IPS-20b (cell line): ENCODE data around the gene ABHD1.
A peak's percentile ranks its signal among the peaks of the same experiment; 100 is the strongest.
"Not testable (repeated sequence)": the region's sequence is repeated elsewhere in the genome, so short reads cannot be mapped to it uniquely, and the experiment has no call there.

Experiments
- H3K27ac ChIP-seq: one replicate; pipeline ENCODE4 v1.5.1; 2013; ENCODE audit warnings: low read length
- H3K27me3 ChIP-seq: 2 replicates; pipeline ENCODE4 v1.6.1; 2013; ENCODE audit warnings: mild to moderate bottlenecking, low read length, inconsistent platforms; ENCODE audit not compliant: insufficient read depth
- H3K36me3 ChIP-seq: 2 replicates; pipeline ENCODE4 v1.6.1; 2013; ENCODE audit warnings: low read depth, mild to moderate bottlenecking, inconsistent platforms, low read length, moderate library complexity; ENCODE audit not compliant: insufficient read depth
- H3K4me1 ChIP-seq: 2 replicates; pipeline ENCODE4 v1.6.1; 2013; ENCODE audit warnings: mild to moderate bottlenecking, control low read depth, inconsistent platforms, low read length, moderate library complexity; ENCODE audit not compliant: insufficient read depth
- H3K4me3 ChIP-seq: 2 replicates; pipeline ENCODE4 v1.5.1; 2013; ENCODE audit warnings: mild to moderate bottlenecking, low read length, inconsistent platforms
- H3K9ac ChIP-seq: 2 replicates; pipeline ENCODE4 v1.6.1; 2013; ENCODE audit warnings: low read depth, mild to moderate bottlenecking, inconsistent platforms, low read length, moderate library complexity
- H3K9me3 ChIP-seq: 2 replicates; pipeline ENCODE4 v1.6.1; 2013; ENCODE audit warnings: mild to moderate bottlenecking, low read depth, low read length, inconsistent platforms; ENCODE audit not compliant: insufficient read depth

Gene ABHD1

GRCh38 chr2:27123302-27124150 is at the start of gene ABHD1:
Gene ABHD1, plus strand, starts transcription at chr2:27123815. Its CDS starts 134 bp downstream, at chr2:27123949.
- Histone ChIP-seq H3K27ac (no peak within 1 kb of the TSS), H3K9ac (peak within 1 kb of the TSS; percentile 58; the same call in 1 of the 2 replicates), H3K27me3 (peaks cover 62% of the 10 kb centered on the region)

GRCh38 chr2:27074738-27075565 is 48.7 kb upstream of the ABHD1 start:
- Histone ChIP-seq H3K27ac (no peak overlapping the region), H3K4me3 (no peak overlapping the region), H3K9me3 (no peaks in the 10 kb centered on the region), H3K36me3 (peaks cover 5% of the 10 kb centered on the region; the same call in 1 of the 2 replicates), H3K9ac (no peak overlapping the region), H3K27me3 (no peaks in the 10 kb centered on the region), H3K4me1 (peaks cover 7% of the 10 kb centered on the region; the same call in 1 of the 2 replicates)

More at GRCh38 chr2:27123302-27124150, at the start of gene ABHD1:
- H3K4me1 ChIP-seq: no peaks in the 10 kb centered on the region; the same call in 1 of the 2 replicates
- H3K36me3 ChIP-seq: no peaks in the 10 kb centered on the region
- H3K9me3 ChIP-seq: no peaks in the 10 kb centered on the region; the same call in 1 of the 2 replicates
- peak within 1 kb of the TSS; percentile 74 for H3K4me3 ChIP-seq

GRCh38 chr2:27075566-27075871 is 48.1 kb upstream of the ABHD1 start:
- H3K36me3 ChIP-seq, H3K9me3 ChIP-seq, H3K9ac ChIP-seq, H3K4me1 ChIP-seq, H3K27ac ChIP-seq, H3K27me3 ChIP-seq, H3K4me3 ChIP-seq: not testable (repeated sequence)

DNA sequence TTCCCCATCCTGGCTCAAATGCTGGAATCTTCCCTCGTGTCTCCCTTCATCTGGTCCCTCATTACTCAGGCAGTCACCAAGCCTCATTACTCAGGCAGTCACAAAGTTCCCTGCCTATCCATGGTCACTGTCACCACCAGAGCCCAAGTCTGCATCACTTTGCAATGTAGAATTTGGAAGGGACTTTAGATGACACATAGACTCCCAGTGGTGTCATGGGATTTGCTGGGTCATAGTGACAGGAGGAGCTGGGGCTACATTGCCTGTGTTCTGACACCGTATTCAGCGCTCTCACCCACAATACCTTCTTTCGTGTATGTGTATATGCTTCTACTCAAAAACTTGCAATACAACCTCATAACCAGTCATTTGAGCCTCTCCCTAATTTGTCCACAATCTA is 47.3 kb upstream of the ABHD1 start:
- Histone ChIP-seq H3K9ac (no peak overlapping the region), H3K4me1 (peaks cover 4% of the 10 kb centered on the region; the same call in 1 of the 2 replicates), H3K27ac (no peak overlapping the region), H3K36me3 (no peaks in the 10 kb centered on the region), H3K4me3 (no peak overlapping the region), H3K9me3 (no peaks in the 10 kb centered on the region), H3K27me3 (no peaks in the 10 kb centered on the region)

GRCh38 chr2:27077231-27077630 is 46.4 kb upstream of the ABHD1 start:
- Histone ChIP-seq H3K4me3 (no peak overlapping the region), H3K9ac (no peak overlapping the region), H3K27me3 (no peaks in the 10 kb centered on the region), H3K9me3 (no peaks in the 10 kb centered on the region), H3K4me1 (peaks cover 7% of the 10 kb centered on the region; the same call in 1 of the 2 replicates), H3K36me3 (no peaks in the 10 kb centered on the region), H3K27ac (no peak overlapping the region)

GRCh38 chr2:27078267-27079194 is 45.1 kb upstream of the ABHD1 start, which contains the start of gene EMILIN1:
Gene EMILIN1, plus strand, starts transcription at chr2:27078615. Its CDS starts 451 bp downstream, at chr2:27079066.
- Histone ChIP-seq H3K27me3 (no peaks in the 10 kb centered on the region), H3K36me3 (no peaks in the 10 kb centered on the region), H3K4me1 (peaks cover 3% of the 10 kb centered on the region; the same call in 1 of the 2 replicates), H3K9ac (no peak within 1 kb of the TSS), H3K9me3 (no peaks in the 10 kb centered on the region), H3K27ac (no peak within 1 kb of the TSS), H3K4me3 (no peak within 1 kb of the TSS)

DNA sequence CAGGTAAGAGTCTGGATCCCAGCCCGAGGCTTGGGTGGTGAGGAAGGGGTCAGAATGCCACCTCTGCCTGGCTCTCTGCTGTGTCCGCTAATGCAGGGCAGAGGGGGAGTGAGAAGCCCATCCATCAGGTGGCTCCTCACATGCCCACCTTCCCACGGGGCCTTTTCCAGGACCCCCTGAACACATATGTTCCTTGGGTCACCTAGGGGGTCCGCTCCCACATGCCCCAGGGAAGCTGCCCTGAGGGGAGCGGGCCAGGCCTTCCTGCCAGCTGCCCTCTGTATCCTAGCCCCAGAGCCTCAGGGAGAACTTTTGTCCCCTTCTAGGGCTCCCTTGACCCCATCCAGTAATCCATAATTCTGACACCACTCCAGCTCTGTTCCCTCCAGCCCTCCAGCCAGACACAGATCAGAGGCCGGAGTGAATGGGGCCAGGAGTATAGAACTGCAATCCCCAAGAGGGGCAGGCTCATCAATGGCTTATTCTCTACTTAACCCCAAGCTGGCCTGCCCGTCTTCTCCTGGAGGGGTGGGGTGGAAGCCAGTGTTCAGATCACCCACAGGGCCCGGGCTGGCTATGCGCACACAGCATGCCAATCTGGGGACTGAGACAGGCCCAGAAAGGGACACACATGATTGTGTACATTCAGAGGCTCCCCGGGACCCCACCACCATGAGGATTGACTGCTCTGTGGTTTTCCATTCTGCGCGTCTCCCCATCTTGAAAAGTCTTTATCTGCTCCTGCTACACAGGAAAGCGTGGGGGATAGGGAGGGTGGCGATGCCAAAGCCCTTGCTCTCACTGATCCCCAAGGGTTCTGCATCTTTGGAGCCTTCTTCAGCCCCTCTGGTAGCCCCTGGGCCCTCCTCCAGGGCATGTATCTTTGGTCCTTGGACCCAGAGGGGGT is 44.1 kb upstream of the ABHD1 start:
- H3K4me3 ChIP-seq: no peak overlapping the region
- H3K9ac ChIP-seq: no peak overlapping the region
- no peak overlapping the region for H3K27ac ChIP-seq
- H3K27me3 ChIP-seq: peaks cover under 1% of the 10 kb centered on the region; the same call in 1 of the 2 replicates
- no peaks in the 10 kb centered on the region for H3K9me3 ChIP-seq
- peaks cover 3% of the 10 kb centered on the region; the same call in 1 of the 2 replicates for H3K4me1 ChIP-seq
- H3K36me3 ChIP-seq: no peaks in the 10 kb centered on the region

DNA sequence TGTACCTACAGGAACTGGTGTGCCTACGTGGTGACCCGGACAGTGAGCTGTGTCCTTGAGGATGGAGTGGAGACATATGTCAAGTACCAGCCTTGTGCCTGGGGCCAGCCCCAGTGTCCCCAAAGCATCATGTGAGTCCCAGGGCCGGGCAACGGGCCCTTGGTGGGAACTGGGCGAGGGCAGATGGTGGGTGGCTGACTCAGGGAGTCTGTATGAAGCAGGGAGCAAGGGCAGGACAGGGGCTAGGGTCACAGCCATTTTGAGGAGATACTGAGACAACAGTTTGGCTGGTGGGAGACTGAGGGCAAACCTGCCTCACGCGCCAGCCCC is 43.5 kb upstream of the ABHD1 start:
- no peak overlapping the region for H3K27ac ChIP-seq

DNA sequence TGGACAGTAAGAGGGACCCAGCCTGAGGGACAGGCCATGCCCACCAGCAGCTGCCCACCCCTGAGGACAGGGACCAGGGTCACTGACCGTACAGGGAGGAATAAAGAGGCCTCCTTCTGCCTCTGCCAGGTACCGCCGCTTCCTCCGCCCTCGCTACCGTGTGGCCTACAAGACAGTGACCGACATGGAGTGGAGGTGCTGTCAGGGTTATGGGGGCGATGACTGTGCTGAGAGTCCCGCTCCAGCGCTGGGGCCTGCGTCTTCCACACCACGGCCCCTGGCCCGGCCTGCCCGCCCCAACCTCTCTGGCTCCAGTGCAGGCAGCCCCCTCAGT is 43.0 kb upstream of the ABHD1 start:
- H3K9me3 ChIP-seq: no peaks in the 10 kb centered on the region
- no peak overlapping the region for H3K4me3 ChIP-seq
- H3K9ac ChIP-seq: no peak overlapping the region
- peaks cover 12% of the 10 kb centered on the region for H3K27me3 ChIP-seq
- H3K27ac ChIP-seq: no peak overlapping the region
- peaks cover 8% of the 10 kb centered on the region; the same call in 1 of the 2 replicates for H3K4me1 ChIP-seq
- no peaks in the 10 kb centered on the region for H3K36me3 ChIP-seq

More for the DNA sequence above, 43.5 kb upstream of the ABHD1 start:
- Histone ChIP-seq H3K4me1 (peaks cover 4% of the 10 kb centered on the region; the same call in 1 of the 2 replicates), H3K36me3 (no peaks in the 10 kb centered on the region), H3K4me3 (no peak overlapping the region), H3K9ac (no peak overlapping the region), H3K27me3 (peaks cover 7% of the 10 kb centered on the region), H3K9me3 (no peaks in the 10 kb centered on the region)

GRCh38 chr2:27081984-27082772 is 41.4 kb upstream of the ABHD1 start:
- 0 out of 2 replicates have a peak overlapping the region, but pooled peaks have one; percentile 24 for H3K9ac ChIP-seq
- no peak overlapping the region for H3K27ac ChIP-seq
- H3K27me3 ChIP-seq: peaks cover 20% of the 10 kb centered on the region
- peaks cover 8% of the 10 kb centered on the region; the same call in 1 of the 2 replicates for H3K4me1 ChIP-seq
- no peaks in the 10 kb centered on the region for H3K36me3 ChIP-seq
- no peaks in the 10 kb centered on the region for H3K9me3 ChIP-seq
- no peak overlapping the region for H3K4me3 ChIP-seq
